ENCODE results near the gene SAMD10.

The SAMD10 gene

GRCh38 chr20:64025101-64025825 lies 45.8 kb upstream of the SAMD10 start:
- Histone ChIP-seq H3K4me1 (ENCODE audit: low read length) (no peaks in the 10 kb centered on the region), H3F3A (ENCODE audit: insufficient read depth, low read length) (no peaks in the 10 kb centered on the region), H2AFZ (ENCODE audit: low read length) (no peak overlapping the region), H3K9me3 (replicated peaks; ENCODE audit: insufficient read depth, low read length) (no peaks in the 10 kb centered on the region), H3K9ac (ENCODE audit: low read length) (no peak overlapping the region), H3K9me2 (replicated peaks; ENCODE audit: insufficient read depth, low read length) (no peaks in the 10 kb centered on the region), H3K27ac (ENCODE audit: low read length) (no peak overlapping the region), H3K36me3 (replicated peaks; ENCODE audit: insufficient read depth, low read length) (no peaks in the 10 kb centered on the region), H3K4me3 (ENCODE audit: low read length) (no peak overlapping the region), H3K4me2 (ENCODE audit: low read depth, low read length) (no peak overlapping the region), H3K27me3 (replicated peaks; ENCODE audit: insufficient read depth, low read length) (no peaks in the 10 kb centered on the region), H4K20me1 (ENCODE audit: insufficient read depth, low read length) (no peaks in the 10 kb centered on the region), H3K79me2 (ENCODE audit: low read length) (no peaks in the 10 kb centered on the region)
- TF ChIP-seq EZH2phosphoT487 (IDR thresholded peaks at IDR 0.05; ENCODE audit: low read length), result no peak
- TF ChIP-seq CTCF (IDR thresholded peaks at IDR 0.05; ENCODE audit: low read length), result no peak
- no peak for TF ChIP-seq EZH2 (optimal IDR thresholded peaks at IDR 0.05; ENCODE audit: low read depth, low read length)
- no peak for DNase-seq

GRCh38 chr20:64024141-64024990 lies 44.9 kb upstream of the SAMD10 start:
- Histone ChIP-seq H3K9ac (ENCODE audit: low read length) (no peak overlapping the region), H3K9me3 (replicated peaks; ENCODE audit: insufficient read depth, low read length) (no peaks in the 10 kb centered on the region), H3K4me3 (ENCODE audit: low read length) (no peak overlapping the region), H3K4me1 (ENCODE audit: low read length) (no peaks in the 10 kb centered on the region), H3K79me2 (ENCODE audit: low read length) (no peaks in the 10 kb centered on the region), H3K27ac (ENCODE audit: low read length) (no peak overlapping the region), H4K20me1 (ENCODE audit: insufficient read depth, low read length) (no peaks in the 10 kb centered on the region), H3F3A (ENCODE audit: insufficient read depth, low read length) (no peaks in the 10 kb centered on the region), H3K9me2 (replicated peaks; ENCODE audit: insufficient read depth, low read length) (no peaks in the 10 kb centered on the region), H3K4me2 (ENCODE audit: low read depth, low read length) (no peak overlapping the region), H3K27me3 (replicated peaks; ENCODE audit: insufficient read depth, low read length) (no peaks in the 10 kb centered on the region), H2AFZ (ENCODE audit: low read length) (no peak overlapping the region), H3K36me3 (replicated peaks; ENCODE audit: insufficient read depth, low read length) (0 out of 2 replicates have a peak, but pooled peaks cover 4% of the 10 kb centered on the region)
- DNase-seq, result no peak
- no peak for TF ChIP-seq EZH2phosphoT487 (IDR thresholded peaks at IDR 0.05; ENCODE audit: low read length)
- TF ChIP-seq EZH2 (optimal IDR thresholded peaks at IDR 0.05; ENCODE audit: low read depth, low read length), result no peak
- TF ChIP-seq CTCF (IDR thresholded peaks at IDR 0.05; ENCODE audit: low read length), result no peak

DNA sequence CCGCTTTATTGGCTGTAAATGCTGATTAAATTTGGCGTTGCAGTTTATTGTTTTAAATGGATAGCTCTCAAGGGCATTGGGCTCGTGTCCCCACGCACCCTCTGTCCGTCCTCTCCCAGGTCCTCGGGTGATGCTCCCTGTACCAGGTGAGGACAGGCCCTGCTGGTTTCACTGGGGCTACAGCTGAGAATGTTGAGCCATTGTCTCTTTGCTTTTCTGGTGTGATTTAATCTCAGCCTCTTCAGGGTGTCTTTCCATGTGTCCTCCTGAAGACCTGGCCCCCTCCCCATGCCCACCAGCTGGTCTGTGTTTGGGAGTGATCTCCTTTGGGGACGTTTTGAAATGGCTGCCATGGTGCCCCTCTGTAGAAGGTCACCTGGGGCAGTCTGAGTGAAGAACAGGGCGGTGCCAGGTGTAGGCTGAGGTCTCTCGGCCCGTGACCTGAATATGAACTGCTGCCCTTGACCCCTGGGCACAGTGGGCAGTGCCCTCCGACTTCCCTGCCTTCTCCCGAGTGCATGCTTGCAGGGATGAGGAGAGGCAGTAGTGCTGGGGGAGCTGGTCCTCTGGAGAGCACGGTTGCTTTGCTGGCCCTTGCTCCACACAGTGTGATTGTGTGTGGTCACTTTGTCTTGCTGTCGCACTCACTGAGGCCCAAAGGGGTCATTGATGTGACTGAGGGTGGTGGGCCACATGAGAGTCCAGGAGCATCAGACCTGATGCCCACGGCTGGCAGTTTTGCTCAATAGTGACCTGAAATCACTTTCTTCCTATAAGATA lies 44.1 kb upstream of the SAMD10 start:
- no peaks in the 10 kb centered on the region for H3K79me2 ChIP-seq (ENCODE audit: low read length)
- no peak overlapping the region for H3K27ac ChIP-seq (ENCODE audit: low read length)
- no peak overlapping the region for H3K4me2 ChIP-seq (ENCODE audit: low read depth, low read length)
- no peak for TF ChIP-seq CTCF (IDR thresholded peaks at IDR 0.05; ENCODE audit: low read length)
- no peak for TF ChIP-seq EZH2phosphoT487 (IDR thresholded peaks at IDR 0.05; ENCODE audit: low read length)
- no peak for TF ChIP-seq EZH2 (optimal IDR thresholded peaks at IDR 0.05; ENCODE audit: low read depth, low read length)
- no peak overlapping the region for H3K4me3 ChIP-seq (ENCODE audit: low read length)
- H3K36me3 ChIP-seq (replicated peaks; ENCODE audit: insufficient read depth, low read length), result peaks cover 4% of the 10 kb centered on the region; the same call in 1 of the 2 replicates
- H3F3A ChIP-seq (ENCODE audit: insufficient read depth, low read length), result no peaks in the 10 kb centered on the region
- no peak overlapping the region for H2AFZ ChIP-seq (ENCODE audit: low read length)
- no peak overlapping the region for H3K9ac ChIP-seq (ENCODE audit: low read length)
- DNase-seq, result no peak
- no peaks in the 10 kb centered on the region for H3K27me3 ChIP-seq (replicated peaks; ENCODE audit: insufficient read depth, low read length)
- H4K20me1 ChIP-seq (ENCODE audit: insufficient read depth, low read length), result no peaks in the 10 kb centered on the region
- no peaks in the 10 kb centered on the region for H3K9me2 ChIP-seq (replicated peaks; ENCODE audit: insufficient read depth, low read length)
- no peaks in the 10 kb centered on the region for H3K4me1 ChIP-seq (ENCODE audit: low read length)
- H3K9me3 ChIP-seq (replicated peaks; ENCODE audit: insufficient read depth, low read length), result no peaks in the 10 kb centered on the region
